ENCODE results near the gene RIMS3.
"Not testable (repeated sequence)": the region's sequence is repeated elsewhere in the genome, so short reads cannot be mapped to it uniquely, and the experiment has no call there.

DNA sequence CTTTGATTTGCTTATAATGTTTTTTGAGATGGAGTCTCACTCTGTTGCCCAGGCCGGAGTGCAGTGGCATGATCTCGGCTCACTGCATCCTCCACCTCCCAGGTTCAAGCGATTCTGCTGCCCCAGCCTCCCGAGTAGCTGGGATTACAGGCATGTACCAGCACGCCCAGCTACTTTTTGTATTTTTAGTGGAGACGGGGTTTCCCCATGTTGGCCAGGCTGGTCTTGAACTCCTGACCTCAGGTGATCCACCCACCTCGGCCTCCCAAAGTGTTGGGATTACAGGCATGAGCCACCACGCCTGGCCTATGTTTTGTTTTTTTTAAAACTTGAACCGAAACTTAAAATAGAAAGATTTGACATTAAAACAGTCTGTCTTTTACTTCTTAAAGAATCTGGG is 37.3 kb upstream of the RIMS3 start:
- TF ChIP-seq, protein P1, sequence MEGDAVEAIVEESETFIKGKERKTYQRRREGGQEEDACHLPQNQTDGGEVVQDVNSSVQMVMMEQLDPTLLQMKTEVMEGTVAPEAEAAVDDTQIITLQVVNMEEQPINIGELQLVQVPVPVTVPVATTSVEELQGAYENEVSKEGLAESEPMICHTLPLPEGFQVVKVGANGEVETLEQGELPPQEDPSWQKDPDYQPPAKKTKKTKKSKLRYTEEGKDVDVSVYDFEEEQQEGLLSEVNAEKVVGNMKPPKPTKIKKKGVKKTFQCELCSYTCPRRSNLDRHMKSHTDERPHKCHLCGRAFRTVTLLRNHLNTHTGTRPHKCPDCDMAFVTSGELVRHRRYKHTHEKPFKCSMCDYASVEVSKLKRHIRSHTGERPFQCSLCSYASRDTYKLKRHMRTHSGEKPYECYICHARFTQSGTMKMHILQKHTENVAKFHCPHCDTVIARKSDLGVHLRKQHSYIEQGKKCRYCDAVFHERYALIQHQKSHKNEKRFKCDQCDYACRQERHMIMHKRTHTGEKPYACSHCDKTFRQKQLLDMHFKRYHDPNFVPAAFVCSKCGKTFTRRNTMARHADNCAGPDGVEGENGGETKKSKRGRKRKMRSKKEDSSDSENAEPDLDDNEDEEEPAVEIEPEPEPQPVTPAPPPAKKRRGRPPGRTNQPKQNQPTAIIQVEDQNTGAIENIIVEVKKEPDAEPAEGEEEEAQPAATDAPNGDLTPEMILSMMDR (IDR thresholded peaks at IDR 0.05; ENCODE audit: low read depth, low read length): not testable (repeated sequence)
- TF ChIP-seq POLR2A (IDR thresholded peaks at IDR 0.05; ENCODE audit: extremely low read depth, insufficient read length): not testable (repeated sequence)

Measured in NB4 (cell line).